Measurements from ENCODE around the gene TMEM9. TPM values are rescaled to one million over a fixed set of nuclear protein-coding genes. Genes with fewer than 3 reads are reported as not detected.

Gene TMEM9
- polyA plus RNA-seq, 5 donors = 129 to 155 (median 137) TPM

Other genes with a start within 250 kb of the TMEM9 start
- 10 to 100 TPM in 2 of 5 donors, 1 to 10 TPM in 3; 6.8 to 13.8 (median 9.8) TPM for gene KIF21B, start 130.8 kb downstream of the TMEM9 start, polyA plus RNA-seq (ENCODE audit: insufficient read depth in 1 of 5, insufficient read length in 5 of 5, low replicate concordance in 1 of 5)
- gene CACNA1S, start 42.0 kb downstream of the TMEM9 start, polyA plus RNA-seq (ENCODE audit: insufficient read depth in 1 of 5, insufficient read length in 5 of 5, low replicate concordance in 1 of 5) = 1 to 10 TPM in 1 of 5 donors, under 1 TPM in 4; 0.08 to 2.2 (median 0.14) TPM
- gene ASCL5, start 27.3 kb downstream of the TMEM9 start, polyA plus RNA-seq (ENCODE audit: insufficient read depth in 1 of 5, insufficient read length in 5 of 5, low replicate concordance in 1 of 5) = under 1 TPM; 0.17 to 0.89 (median 0.36) TPM
- 1 to 10 TPM in 2 of 5 donors, under 1 TPM in 3; 0.61 to 1.4 (median 0.91) TPM for gene IGFN1, start 36.4 kb upstream of the TMEM9 start, polyA plus RNA-seq (ENCODE audit: insufficient read depth in 1 of 5, insufficient read length in 5 of 5, low replicate concordance in 1 of 5)
- gene PKP1, start 129.0 kb upstream of the TMEM9 start, polyA plus RNA-seq (ENCODE audit: insufficient read depth in 1 of 5, insufficient read length in 5 of 5, low replicate concordance in 1 of 5) = under 1 TPM; 0.10 to 0.51 (median 0.18) TPM
- gene TNNT2, start 223.2 kb upstream of the TMEM9 start, polyA plus RNA-seq (ENCODE audit: insufficient read depth in 1 of 5, insufficient read length in 5 of 5, low replicate concordance in 1 of 5) = 10 to 100 TPM in 1 of 5 donors, 1 to 10 TPM in 4; 2.9 to 40.9 (median 4.8) TPM
- 10 to 100 TPM in 3 of 5 donors, 1 to 10 TPM in 2; 9.1 to 14.5 (median 11.2) TPM for gene LAD1, start 244.8 kb upstream of the TMEM9 start, polyA plus RNA-seq (ENCODE audit: insufficient read depth in 1 of 5, insufficient read length in 5 of 5, low replicate concordance in 1 of 5)